ENCODE data around the gene NUCB2.

NUCB2 gene

DNA sequence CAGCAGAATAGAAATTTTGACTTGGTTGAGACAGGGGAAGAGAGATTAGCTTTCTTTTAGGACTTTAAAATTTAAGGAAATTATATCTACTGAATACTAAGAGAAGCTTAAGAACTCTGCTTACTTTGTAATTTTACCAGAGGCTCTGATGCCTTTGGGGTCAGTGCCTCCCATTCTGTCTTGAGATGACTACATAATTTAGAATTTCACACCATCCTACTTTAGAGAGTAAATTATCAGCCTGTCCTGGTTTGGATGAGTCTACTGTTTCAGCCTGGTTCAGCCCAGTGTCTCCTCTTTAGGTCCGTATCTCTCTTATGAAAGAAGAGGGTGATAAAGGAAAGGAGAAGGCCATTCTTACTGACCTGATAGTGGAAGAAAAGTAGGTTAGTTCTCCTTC lies 9.8 kb downstream of the NUCB2 start:
- DNase-seq (ENCODE audit: low spot score) = no peak
- TF ChIP-seq, protein P1, sequence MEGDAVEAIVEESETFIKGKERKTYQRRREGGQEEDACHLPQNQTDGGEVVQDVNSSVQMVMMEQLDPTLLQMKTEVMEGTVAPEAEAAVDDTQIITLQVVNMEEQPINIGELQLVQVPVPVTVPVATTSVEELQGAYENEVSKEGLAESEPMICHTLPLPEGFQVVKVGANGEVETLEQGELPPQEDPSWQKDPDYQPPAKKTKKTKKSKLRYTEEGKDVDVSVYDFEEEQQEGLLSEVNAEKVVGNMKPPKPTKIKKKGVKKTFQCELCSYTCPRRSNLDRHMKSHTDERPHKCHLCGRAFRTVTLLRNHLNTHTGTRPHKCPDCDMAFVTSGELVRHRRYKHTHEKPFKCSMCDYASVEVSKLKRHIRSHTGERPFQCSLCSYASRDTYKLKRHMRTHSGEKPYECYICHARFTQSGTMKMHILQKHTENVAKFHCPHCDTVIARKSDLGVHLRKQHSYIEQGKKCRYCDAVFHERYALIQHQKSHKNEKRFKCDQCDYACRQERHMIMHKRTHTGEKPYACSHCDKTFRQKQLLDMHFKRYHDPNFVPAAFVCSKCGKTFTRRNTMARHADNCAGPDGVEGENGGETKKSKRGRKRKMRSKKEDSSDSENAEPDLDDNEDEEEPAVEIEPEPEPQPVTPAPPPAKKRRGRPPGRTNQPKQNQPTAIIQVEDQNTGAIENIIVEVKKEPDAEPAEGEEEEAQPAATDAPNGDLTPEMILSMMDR (IDR thresholded peaks at IDR 0.05) = no peak
- H3K4me3 ChIP-seq = no peak overlapping the region
- no peak overlapping the region for H3K27ac ChIP-seq

DNA sequence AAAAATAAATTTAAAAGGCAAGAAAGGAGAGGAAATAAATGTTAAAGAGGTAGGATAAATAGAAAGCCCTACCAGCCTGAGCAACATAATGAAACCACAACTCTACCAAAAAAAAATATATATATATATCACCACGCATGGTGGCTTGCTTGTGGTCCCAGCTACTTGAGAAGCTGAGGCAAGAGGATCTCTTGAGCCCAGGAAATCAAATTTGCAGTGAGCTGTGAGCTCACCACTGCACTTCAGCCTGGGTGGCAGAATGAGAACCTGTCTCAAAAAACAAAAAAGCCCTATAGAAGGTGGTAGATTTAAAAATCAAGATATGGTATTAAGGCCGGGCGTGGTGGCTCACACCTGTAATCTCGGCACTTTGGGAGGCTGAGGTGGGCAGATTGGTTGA lies 10.5 kb downstream of the NUCB2 start:
- TF ChIP-seq, protein P1 (IDR thresholded peaks at IDR 0.05) = no peak
- no peak for DNase-seq (ENCODE audit: low spot score)
- H3K4me3 ChIP-seq = no peak overlapping the region
- no peak overlapping the region for H3K27ac ChIP-seq

DNA sequence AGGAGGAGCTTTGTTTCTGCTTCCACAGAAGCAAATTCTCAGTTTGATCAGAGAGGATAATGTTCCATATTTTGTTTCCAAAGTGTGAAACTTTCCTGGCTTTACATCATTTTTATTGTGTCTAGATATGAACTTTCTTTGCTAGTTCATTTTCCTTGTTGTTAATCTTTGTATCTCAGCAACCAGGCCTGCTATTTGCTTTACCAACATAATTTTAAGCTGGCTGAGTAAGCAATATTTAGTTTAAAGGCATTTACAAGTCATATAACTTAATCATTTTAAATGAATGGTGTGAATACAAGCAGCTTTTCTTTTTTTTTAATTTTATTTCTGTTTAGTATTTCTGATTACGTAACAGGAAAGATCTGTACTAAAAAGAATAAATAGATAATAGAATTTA lies 15.2 kb downstream of the NUCB2 start:
- Histone ChIP-seq H3K27ac (no peak overlapping the region), H3K4me3 (no peak overlapping the region)
- TF ChIP-seq, protein P1 (IDR thresholded peaks at IDR 0.05) = no peak
- DNase-seq (ENCODE audit: low spot score) = no peak

DNA sequence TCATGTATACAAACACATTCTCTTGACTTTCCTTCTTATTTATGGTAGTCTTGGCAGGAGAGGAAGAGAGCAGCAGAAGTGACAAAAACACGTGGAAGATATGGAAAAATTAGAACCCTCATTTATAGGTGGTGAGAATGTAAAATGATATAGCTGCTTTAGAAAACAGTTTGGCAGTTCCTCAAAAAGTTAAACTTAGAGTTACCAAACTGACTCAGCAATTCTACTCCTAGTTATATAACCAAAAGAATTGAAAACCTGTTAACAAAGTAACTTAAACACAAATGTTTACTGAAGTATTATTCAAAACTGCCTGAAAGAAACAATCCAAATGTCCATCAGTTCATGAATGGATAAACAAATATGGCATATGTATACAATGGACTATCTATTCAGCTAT lies 16.8 kb downstream of the NUCB2 start:
- TF ChIP-seq, protein P1 (IDR thresholded peaks at IDR 0.05) = no peak
- Histone ChIP-seq H3K27ac (no peak overlapping the region), H3K4me3 (no peak overlapping the region)
- no peak for DNase-seq (ENCODE audit: low spot score)

DNA sequence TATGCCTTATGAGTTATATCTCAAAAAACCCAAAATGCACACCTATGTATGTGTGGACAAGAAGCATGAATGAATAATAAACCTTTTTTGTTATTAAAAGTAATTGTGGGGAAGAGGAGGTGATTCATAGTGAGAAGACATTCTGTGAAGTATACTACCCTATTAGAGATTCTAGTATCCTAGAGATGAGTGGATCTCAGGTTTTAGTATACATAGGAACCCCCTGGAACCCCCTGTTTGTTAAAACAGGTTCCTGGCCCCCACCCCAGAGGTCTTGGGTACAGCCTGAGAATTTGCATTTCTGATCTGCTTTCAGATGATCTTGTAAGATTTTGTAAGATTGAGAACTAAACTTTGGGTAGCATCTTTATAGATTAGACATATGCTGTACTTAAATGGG lies 17.5 kb downstream of the NUCB2 start:
- no peak overlapping the region for H3K27ac ChIP-seq
- TF ChIP-seq, protein P1 (IDR thresholded peaks at IDR 0.05) = no peak
- DNase-seq (ENCODE audit: low spot score) = no peak
- H3K4me3 ChIP-seq = no peak overlapping the region

DNA sequence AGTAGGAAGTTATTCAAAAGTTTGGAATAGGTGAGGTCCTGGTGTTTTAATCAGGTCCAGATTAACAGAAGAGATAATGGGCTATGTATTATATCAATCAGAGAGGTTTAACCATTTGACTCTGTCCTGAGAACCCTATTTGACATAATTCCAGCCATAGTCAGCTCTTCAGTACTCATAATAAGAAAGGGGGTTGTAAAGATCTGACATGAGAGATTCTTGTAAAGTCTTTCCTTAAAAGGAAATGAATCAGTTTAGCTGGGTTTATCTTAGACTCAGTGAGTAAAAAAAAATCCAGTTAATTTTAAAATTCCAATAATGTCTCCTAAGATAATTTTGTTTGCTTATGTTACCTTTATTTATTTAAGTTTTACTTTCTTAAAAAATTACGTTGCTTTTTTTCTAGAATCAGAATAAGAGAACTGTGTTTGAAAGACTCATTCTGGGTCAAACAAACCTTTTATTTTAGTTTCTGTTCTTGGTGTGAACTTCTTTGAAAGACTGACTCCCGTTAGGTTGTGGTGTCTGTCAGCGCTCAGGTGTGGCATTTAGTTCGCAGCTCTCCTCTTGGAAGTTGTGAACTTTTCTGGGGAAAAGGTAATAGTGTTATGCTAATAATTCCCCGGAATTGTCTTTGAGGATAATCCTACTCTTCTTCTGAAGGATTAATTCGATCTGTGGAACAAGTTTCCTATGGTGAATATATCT lies 20.5 kb downstream of the NUCB2 start:
- Histone ChIP-seq H3K4me3 (no peak overlapping the region), H3K27ac (no peak overlapping the region)
- no peak for DNase-seq (ENCODE audit: low spot score)
- TF ChIP-seq, protein P1 (IDR thresholded peaks at IDR 0.05) = no peak

DNA sequence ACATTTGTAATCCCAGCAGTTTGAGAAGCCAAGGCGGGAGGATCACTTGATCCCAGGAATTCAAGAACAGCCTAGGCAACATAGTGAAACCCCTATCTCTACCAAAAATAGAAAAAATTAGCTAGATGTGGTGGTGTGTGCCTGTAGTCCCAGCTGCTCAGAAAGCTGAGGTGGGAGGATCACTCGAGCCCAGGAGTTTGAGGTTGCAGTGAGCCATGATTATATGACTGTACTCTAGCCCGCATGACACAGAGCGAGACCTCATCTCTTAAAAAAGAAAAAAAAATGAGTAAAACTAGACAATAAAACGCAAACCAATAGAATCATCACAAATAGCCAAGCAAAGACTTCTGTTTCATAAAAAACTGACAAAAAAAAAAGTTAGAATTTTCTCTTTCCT lies 21.8 kb downstream of the NUCB2 start:
- DNase-seq (ENCODE audit: low spot score) = no peak
- TF ChIP-seq, protein P1 (IDR thresholded peaks at IDR 0.05) = no peak
- Histone ChIP-seq H3K4me3 (no peak overlapping the region), H3K27ac (no peak overlapping the region)

Measured in coronary artery (tissue), 2 donors.